OCI-LY1 (cell line): ENCODE results near the gene FARS2.

ENCODE experiments used
- EZH2 ChIP-seq: fragments of 200-600 bp; sonication (generic), shearing (Covaris generic); IDR thresholded peaks from 2 replicates; pipeline ENCODE4 v1.8.0; 2017; ENCODE audit warnings: borderline replicate concordance, mixed run types, mild to moderate bottlenecking, antibody characterized with exemption, low read length, moderate library complexity, mixed read lengths
- TF ChIP-seq, protein P1 (sequence below): fragments of 200-600 bp; sonication (generic), shearing (Covaris generic); IDR thresholded peaks from 2 replicates; pipeline ENCODE4 v1.5.1; 2017; ENCODE audit warnings: mild to moderate bottlenecking, antibody characterized with exemption, low read length, moderate library complexity, mixed read lengths

DNA sequence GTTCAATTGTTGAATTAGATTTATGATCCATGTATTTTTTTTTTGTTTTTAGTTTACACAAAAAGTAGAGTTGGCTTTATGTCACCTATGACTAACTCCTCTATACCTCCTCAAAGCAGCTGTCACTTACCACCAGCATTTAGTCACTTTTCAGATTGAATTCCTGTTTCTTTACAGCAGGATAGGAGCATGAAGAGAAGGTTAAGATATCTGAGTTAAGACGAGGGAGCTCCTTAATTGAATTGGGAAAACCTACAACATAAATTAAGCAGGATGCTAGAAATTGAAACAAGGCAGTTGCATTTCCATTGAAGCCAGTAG is 237.2 kb downstream of the FARS2 start:
- TF ChIP-seq, protein P1, sequence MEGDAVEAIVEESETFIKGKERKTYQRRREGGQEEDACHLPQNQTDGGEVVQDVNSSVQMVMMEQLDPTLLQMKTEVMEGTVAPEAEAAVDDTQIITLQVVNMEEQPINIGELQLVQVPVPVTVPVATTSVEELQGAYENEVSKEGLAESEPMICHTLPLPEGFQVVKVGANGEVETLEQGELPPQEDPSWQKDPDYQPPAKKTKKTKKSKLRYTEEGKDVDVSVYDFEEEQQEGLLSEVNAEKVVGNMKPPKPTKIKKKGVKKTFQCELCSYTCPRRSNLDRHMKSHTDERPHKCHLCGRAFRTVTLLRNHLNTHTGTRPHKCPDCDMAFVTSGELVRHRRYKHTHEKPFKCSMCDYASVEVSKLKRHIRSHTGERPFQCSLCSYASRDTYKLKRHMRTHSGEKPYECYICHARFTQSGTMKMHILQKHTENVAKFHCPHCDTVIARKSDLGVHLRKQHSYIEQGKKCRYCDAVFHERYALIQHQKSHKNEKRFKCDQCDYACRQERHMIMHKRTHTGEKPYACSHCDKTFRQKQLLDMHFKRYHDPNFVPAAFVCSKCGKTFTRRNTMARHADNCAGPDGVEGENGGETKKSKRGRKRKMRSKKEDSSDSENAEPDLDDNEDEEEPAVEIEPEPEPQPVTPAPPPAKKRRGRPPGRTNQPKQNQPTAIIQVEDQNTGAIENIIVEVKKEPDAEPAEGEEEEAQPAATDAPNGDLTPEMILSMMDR, result no peak
- no peak for TF ChIP-seq EZH2
